Chondrocyte (in vitro differentiated cells): ENCODE measurements around the gene ELK3. TPM values are rescaled to one million over a fixed set of nuclear protein-coding genes. Genes with fewer than 3 reads are reported as not detected.

ENCODE experiments used
- DNase-seq: peaks from one replicate; pipeline ENCODE4 v3.0.0; 2021; ENCODE audit warnings: mixed read lengths, low spot score
- H3K27ac Mint-ChIP-seq: one replicate; pipeline ENCODE4 v1.8.0; 2021; ENCODE audit warnings: mild to moderate bottlenecking, moderate library complexity, mixed read lengths; ENCODE audit not compliant: unreplicated experiment
- H3K27me3 Mint-ChIP-seq: 2 replicates; pipeline ENCODE4 v1.8.0; 2021; ENCODE audit warnings: low read depth, mixed read lengths
- H3K36me3 Mint-ChIP-seq: 2 replicates; pipeline ENCODE4 v1.8.0; 2021; ENCODE audit warnings: low read depth, mixed read lengths
- H3K4me1 Mint-ChIP-seq: 2 replicates; pipeline ENCODE4 v1.8.0; 2021; ENCODE audit warnings: low read depth, mild to moderate bottlenecking, mixed read lengths
- H3K4me3 Mint-ChIP-seq: one replicate; pipeline ENCODE4 v1.8.0; 2021; ENCODE audit warnings: mild to moderate bottlenecking, moderate library complexity, mixed read lengths; ENCODE audit not compliant: unreplicated experiment
- H3K9me3 Mint-ChIP-seq: 2 replicates; pipeline ENCODE4 v1.8.0; 2021; ENCODE audit warnings: low read depth, mixed read lengths
- total RNA-seq: library from RNA; stranded (reverse); gene quantifications from 3 replicates; pipeline ENCODE4 v1.2.1, GENCODE V29; 2021
- TF ChIP-seq, protein P1 (sequence below): fragments of 200-600 bp; sonication (generic); IDR thresholded peaks from 2 replicates; pipeline ENCODE4 v1.5.0; 2021; ENCODE audit warnings: antibody characterized with exemption, mild to moderate bottlenecking, moderate library complexity

ELK3 gene
- total RNA-seq, 1 donor from 2014 or later: 38.8 TPM

DNA sequence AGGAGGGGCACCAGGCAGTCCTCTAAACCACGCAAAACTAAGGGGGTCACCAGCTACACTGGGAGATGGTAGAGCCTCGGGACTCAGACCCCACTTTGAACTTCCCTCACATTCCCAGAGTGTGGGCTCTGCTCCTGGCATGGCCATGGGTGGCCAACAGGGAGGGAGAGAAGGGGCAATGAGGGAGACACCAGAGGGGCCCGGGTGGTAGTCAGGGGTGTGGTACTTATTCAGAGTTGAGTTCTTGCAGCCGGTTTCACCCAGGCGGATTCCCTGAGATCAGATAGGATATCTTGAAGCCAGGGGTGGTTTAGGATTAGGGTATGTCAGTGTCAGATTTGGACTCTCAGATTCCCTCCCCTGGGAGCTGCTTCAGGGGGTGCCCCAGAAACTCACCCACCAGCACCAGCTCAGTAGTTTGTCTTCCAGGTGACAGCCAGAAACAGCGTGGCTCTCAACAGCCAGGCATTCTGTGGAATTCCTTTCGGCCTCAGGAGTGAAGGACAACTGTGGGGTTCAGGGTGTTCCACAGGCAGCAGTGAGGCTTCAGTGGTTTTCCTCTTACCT lies 56.0 kb downstream of the ELK3 start:
- Mint-ChIP-seq H3K27me3 (no peaks in the 10 kb centered on the region), H3K9me3 (no peaks in the 10 kb centered on the region), H3K4me3 (no peak overlapping the region), H3K4me1 (peaks cover 8% of the 10 kb centered on the region), H3K36me3 (peaks cover 29% of the 10 kb centered on the region), H3K27ac (no peak overlapping the region)
- TF ChIP-seq, protein P1, sequence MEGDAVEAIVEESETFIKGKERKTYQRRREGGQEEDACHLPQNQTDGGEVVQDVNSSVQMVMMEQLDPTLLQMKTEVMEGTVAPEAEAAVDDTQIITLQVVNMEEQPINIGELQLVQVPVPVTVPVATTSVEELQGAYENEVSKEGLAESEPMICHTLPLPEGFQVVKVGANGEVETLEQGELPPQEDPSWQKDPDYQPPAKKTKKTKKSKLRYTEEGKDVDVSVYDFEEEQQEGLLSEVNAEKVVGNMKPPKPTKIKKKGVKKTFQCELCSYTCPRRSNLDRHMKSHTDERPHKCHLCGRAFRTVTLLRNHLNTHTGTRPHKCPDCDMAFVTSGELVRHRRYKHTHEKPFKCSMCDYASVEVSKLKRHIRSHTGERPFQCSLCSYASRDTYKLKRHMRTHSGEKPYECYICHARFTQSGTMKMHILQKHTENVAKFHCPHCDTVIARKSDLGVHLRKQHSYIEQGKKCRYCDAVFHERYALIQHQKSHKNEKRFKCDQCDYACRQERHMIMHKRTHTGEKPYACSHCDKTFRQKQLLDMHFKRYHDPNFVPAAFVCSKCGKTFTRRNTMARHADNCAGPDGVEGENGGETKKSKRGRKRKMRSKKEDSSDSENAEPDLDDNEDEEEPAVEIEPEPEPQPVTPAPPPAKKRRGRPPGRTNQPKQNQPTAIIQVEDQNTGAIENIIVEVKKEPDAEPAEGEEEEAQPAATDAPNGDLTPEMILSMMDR: no peak
- no peak for DNase-seq

DNA sequence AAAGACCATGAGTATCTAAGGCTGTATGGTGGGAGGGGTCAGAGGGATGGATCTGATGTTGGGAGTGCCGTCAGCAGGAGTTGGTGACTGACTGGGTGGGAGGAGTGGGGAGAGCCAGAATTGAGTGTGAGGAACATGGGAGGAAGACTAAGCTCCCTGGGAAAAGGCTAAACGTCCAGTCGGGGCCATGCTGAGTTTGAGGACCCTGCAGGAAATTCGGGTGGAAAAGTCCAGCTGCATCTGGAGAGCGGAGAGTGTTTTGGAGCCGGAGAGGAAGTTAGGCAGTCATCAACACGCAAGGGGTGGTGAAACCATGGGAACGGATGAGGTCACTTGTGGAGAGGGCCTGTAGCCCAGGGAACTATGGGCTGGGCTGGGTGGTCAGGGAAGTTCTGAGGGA lies 60.9 kb downstream of the ELK3 start:
- H3K27me3 Mint-ChIP-seq: no peaks in the 10 kb centered on the region
- H3K4me3 Mint-ChIP-seq: no peak overlapping the region
- H3K36me3 Mint-ChIP-seq: peaks cover 14% of the 10 kb centered on the region
- no peak for DNase-seq
- no peak overlapping the region for H3K27ac Mint-ChIP-seq
- TF ChIP-seq, protein P1: no peak
- no peaks in the 10 kb centered on the region for H3K9me3 Mint-ChIP-seq
- peaks cover 4% of the 10 kb centered on the region for H3K4me1 Mint-ChIP-seq

DNA sequence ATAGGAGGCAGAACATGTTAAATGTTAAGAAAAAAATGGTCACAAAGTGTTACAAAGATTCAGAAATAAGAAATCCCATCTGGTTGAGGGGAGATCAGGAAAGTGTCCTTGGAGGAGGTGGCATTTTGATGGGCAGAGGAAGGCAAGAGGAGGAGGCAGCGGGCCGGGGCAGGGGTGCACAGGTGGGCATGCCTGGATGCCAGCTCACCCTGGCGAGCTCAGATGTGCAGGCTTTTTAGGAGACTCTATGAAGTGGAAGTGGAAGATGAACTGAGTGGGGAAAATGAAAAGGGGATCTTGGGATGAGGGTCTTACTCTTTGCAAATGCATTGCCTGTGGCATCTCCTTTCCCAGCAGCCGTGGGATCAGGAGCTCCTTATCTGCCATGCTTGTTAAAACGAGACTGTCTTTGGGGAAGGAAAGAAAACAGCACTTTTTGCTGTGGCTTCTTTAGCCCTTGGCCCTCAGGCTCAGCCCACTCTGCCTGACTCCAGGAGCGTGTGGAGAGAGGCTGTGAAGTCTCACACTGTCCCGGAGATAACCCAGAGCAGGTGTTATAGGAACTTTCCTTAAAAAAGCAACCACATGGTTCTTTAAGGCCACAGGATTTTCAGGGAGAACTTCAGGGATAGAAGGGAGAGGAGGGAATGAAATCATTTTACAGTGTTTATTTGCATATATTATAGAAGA lies 62.6 kb downstream of the ELK3 start:
- Mint-ChIP-seq H3K27me3 (no peaks in the 10 kb centered on the region), H3K36me3 (peaks cover 12% of the 10 kb centered on the region), H3K4me1 (peaks cover 10% of the 10 kb centered on the region), H3K27ac (no peak overlapping the region), H3K9me3 (no peaks in the 10 kb centered on the region), H3K4me3 (no peak overlapping the region)
- no peak for DNase-seq
- TF ChIP-seq, protein P1: no peak

DNA sequence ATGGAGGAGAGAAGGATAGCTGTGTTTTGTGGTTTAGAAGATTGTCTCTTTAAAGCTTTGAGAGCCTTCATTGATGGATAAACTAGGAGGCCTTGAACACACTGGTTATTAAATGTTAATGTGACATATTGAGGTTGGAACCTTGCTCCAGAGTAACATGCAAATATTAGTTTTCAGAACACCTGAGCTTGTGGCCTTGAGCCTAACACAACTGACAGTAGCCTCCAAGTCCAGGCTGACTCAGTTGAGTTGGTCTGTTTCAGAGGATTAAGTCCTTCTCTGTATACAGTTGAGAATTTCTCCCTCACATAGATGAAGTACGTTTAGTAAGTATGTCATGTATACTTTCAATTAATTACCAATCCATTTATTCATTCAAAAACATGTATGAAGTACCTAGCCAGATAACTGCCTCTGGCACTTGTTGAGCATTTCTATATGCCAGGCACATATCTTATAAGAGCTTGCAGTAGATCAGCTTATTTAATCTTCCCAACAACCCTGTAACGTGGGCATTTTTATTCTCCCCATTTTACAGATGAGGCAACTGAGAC lies 63.5 kb downstream of the ELK3 start:
- Mint-ChIP-seq H3K4me1 (peaks cover 10% of the 10 kb centered on the region), H3K36me3 (peaks cover 9% of the 10 kb centered on the region), H3K9me3 (no peaks in the 10 kb centered on the region), H3K27me3 (no peaks in the 10 kb centered on the region), H3K4me3 (no peak overlapping the region), H3K27ac (peak overlapping the region; percentile 29)
- TF ChIP-seq, protein P1: no peak
- DNase-seq: no peak

DNA sequence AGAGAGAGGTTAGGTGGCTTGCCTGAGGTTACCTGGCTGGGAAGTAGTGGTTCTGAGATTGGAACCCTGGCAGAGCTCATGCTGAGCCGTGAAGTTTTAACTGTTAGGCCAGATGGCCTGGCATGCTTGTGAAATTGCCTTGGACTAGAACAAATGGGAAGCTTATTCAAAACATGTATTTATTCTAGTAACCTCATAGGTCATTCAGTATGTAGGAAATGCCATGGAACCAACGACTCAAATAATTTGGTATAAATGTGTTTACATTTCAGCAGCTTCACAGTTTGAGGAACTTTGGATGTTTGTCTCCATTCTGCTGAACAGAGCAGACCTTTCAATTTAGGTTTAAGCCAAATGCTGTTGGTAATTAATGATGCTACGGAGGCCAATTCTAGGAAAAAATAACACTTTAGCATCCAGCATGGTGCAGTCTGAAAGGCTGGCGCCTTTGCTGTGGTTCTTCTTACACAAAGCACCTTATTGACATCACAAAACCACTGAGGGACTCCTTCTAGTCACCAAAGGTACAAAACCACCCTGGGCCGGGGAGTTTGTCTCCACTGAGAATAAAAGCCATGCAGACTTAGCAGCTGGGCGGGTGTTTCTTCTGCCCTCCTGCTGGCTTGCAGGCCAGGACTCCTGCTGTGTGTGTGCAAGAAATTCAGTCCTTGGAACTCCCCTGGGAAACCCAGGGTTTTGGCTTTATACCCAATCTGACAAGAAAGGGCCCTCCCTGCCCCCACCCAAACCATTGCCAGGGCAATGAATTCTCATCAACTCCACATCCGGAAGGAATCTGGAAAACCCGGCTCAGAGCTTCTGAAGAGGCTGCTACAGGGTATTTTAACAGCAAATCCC lies 64.2 kb downstream of the ELK3 start:
- Mint-ChIP-seq H3K9me3 (no peaks in the 10 kb centered on the region), H3K4me3 (no peak overlapping the region), H3K4me1 (peaks cover 16% of the 10 kb centered on the region), H3K27ac (peak overlapping the region; percentile 58), H3K36me3 (peaks cover 10% of the 10 kb centered on the region), H3K27me3 (no peaks in the 10 kb centered on the region)
- no peak for DNase-seq
- TF ChIP-seq, protein P1: no peak
